IMR-90 (cell line): ENCODE data around the gene FNDC3B. TPM values are rescaled to one million over a fixed set of nuclear protein-coding genes. Genes with fewer than 3 reads are reported as not detected.

Experiments used
- ATAC-seq: fragments of 200-7000 bp; cut with Tn5 transposase; 2 replicates; pipeline ENCODE4 v1.9.1; 2020; ENCODE audit warnings: low read depth, mild to moderate bottlenecking, moderate library complexity
- BruUV-seq: library from RNA; stranded (reverse); fragments of 400-500 nt; replicated peaks from 2 replicates; lab custom pipeline; 2021; lab: Mats Ljungman, UMichigan
- CTCF ChIA-PET: fragments of 300-600 bp; formaldehyde crosslinking; extraction: SDS; loops from one replicate; lab custom pipeline; 2021; ENCODE audit warnings: antibody characterized with exemption; lab: Yijun Ruan, JAX
- POLR2A ChIA-PET: fragments of 300-600 bp; sonication (Branson Sonifier 250); formaldehyde crosslinking; loops from one replicate; lab custom pipeline; 2022; ENCODE audit warnings: antibody characterized with exemption; ENCODE audit not compliant: unreplicated experiment; lab: Charles Lee
- DNase-seq: peaks from one replicate; pipeline ENCODE4 v3.0.0; 2013
- H2AFZ ChIP-seq: replicated peaks from 2 replicates; pipeline ENCODE3; 2013; ENCODE audit warnings: low read length, mild to moderate bottlenecking; ENCODE audit not compliant: poor library complexity
- H2AK5ac ChIP-seq: 2 replicates; pipeline ENCODE4 v1.6.1; 2013; ENCODE audit warnings: low read depth, low read length, inconsistent platforms
- H2AK9ac ChIP-seq: replicated peaks from 2 replicates; pipeline ENCODE3; 2013; ENCODE audit warnings: mild to moderate bottlenecking, low read depth, low read length, moderate library complexity; ENCODE audit not compliant: poor library complexity
- H2BK120ac ChIP-seq: 2 replicates; pipeline ENCODE4 v1.6.1; 2013; ENCODE audit warnings: low read depth, low read length, inconsistent platforms
- H2BK15ac ChIP-seq: 3 replicates; pipeline ENCODE4 v1.6.1; 2013; ENCODE audit warnings: low read depth, low read length, inconsistent platforms
- H2BK20ac ChIP-seq: 2 replicates; pipeline ENCODE4 v1.6.1; 2013; ENCODE audit warnings: low read depth, mild to moderate bottlenecking, inconsistent platforms, low read length, moderate library complexity
- H2BK5ac ChIP-seq: 2 replicates; pipeline ENCODE4 v1.6.1; 2013; ENCODE audit warnings: mild to moderate bottlenecking, low read depth, low read length, inconsistent platforms; ENCODE audit not compliant: poor library complexity, severe bottlenecking
- H3K14ac ChIP-seq: replicated peaks from 2 replicates; pipeline ENCODE4 v1.6.1; 2013; ENCODE audit warnings: low read depth, low read length, inconsistent platforms
- H3K18ac ChIP-seq: 2 replicates; pipeline ENCODE4 v1.6.1; 2013; ENCODE audit warnings: low read depth, low read length, control low read depth
- H3K23ac ChIP-seq: 2 replicates; pipeline ENCODE4 v1.6.1; 2013; ENCODE audit warnings: low read depth, low read length, inconsistent platforms
- H3K27ac ChIP-seq: 2 replicates; pipeline ENCODE4 v1.5.1; 2013; ENCODE audit warnings: mild to moderate bottlenecking, control low read depth, low read length; ENCODE audit not compliant: insufficient read depth
- H3K27me3 ChIP-seq: 2 replicates; pipeline ENCODE4 v1.6.1; 2013; ENCODE audit warnings: low read length; ENCODE audit not compliant: control insufficient read depth, insufficient read depth
- H3K36me3 ChIP-seq: 2 replicates; pipeline ENCODE4 v1.6.1; 2013; ENCODE audit warnings: low read length, mixed read lengths; ENCODE audit not compliant: control insufficient read depth, insufficient read depth
- H3K4ac ChIP-seq: 2 replicates; pipeline ENCODE4 v1.6.1; 2013; ENCODE audit warnings: low read depth, low read length, inconsistent platforms
- H3K4me1 ChIP-seq: 2 replicates; pipeline ENCODE4 v1.6.1; 2013; ENCODE audit warnings: low read length, mixed read lengths; ENCODE audit not compliant: control insufficient read depth, insufficient read depth
- H3K4me2 ChIP-seq: 2 replicates; pipeline ENCODE4 v1.6.1; 2013; ENCODE audit warnings: low read depth, mild to moderate bottlenecking, control low read depth, low read length, moderate library complexity
- H3K4me3 ChIP-seq: 2 replicates; pipeline ENCODE4 v1.5.1; 2013; ENCODE audit warnings: low read depth, mild to moderate bottlenecking, control low read depth, low read length, moderate library complexity; ENCODE audit not compliant: insufficient read depth
- H3K56ac ChIP-seq: 2 replicates; pipeline ENCODE4 v1.6.1; 2013; ENCODE audit warnings: low read length, inconsistent platforms; ENCODE audit not compliant: insufficient read depth; ENCODE audit errors: extremely low read depth
- H3K79me1 ChIP-seq, 2 experiments: 2 replicates each; pipeline ENCODE4 v1.6.1; 2013; ENCODE audit warnings: low read length in 2 of 2, inconsistent platforms in 1 of 2, low read depth in 1 of 2
- H3K9ac ChIP-seq: 2 replicates; pipeline ENCODE4 v1.6.1; 2013; ENCODE audit warnings: low read depth, low read length, control low read depth
- H3K9me1 ChIP-seq: 2 replicates; pipeline ENCODE4 v1.6.1; 2013; ENCODE audit warnings: low read length, inconsistent platforms; ENCODE audit not compliant: insufficient read depth
- H3K9me3 ChIP-seq: 2 replicates; pipeline ENCODE4 v1.6.1; 2013; ENCODE audit warnings: low read length; ENCODE audit not compliant: control insufficient read depth, insufficient read depth
- H4K20me1 ChIP-seq: 2 replicates; pipeline ENCODE4 v1.6.1; 2013; ENCODE audit warnings: low read length, inconsistent platforms; ENCODE audit not compliant: insufficient read depth
- H4K5ac ChIP-seq: 2 replicates; pipeline ENCODE4 v1.6.1; 2013; ENCODE audit warnings: mild to moderate bottlenecking, low read depth, low read length, control low read depth
- H4K8ac ChIP-seq, 2 experiments: 2 replicates each; pipeline ENCODE4 v1.6.1; 2013; ENCODE audit warnings: low read depth in 2 of 2, low read length in 2 of 2, control low read depth in 1 of 2, inconsistent platforms in 1 of 2
- H4K91ac ChIP-seq: 2 replicates; pipeline ENCODE4 v1.6.1; 2013; ENCODE audit warnings: low read depth, low read length, inconsistent platforms; ENCODE audit not compliant: insufficient read depth
- CEBPB ChIP-seq: IDR thresholded peaks from 2 replicates; pipeline ENCODE4 v1.6.1; 2012; ENCODE audit warnings: low read depth, low read length, improper control_type of control experiment
- ELK1 ChIP-seq: fragments of 150-350 bp; IDR thresholded peaks from 2 replicates; pipeline ENCODE4 v1.6.1; 2016; ENCODE audit warnings: low read depth, mild to moderate bottlenecking, low read length, moderate library complexity, borderline replicate concordance
- MAFK ChIP-seq: IDR thresholded peaks from 2 replicates; pipeline ENCODE4 v1.6.1; 2012; ENCODE audit warnings: low read depth, low read length, improper control_type of control experiment
- RAD21 ChIP-seq: IDR thresholded peaks from 2 replicates; pipeline ENCODE4 v1.6.1; 2012; ENCODE audit warnings: low read length, improper control_type of control experiment
- RFX5 ChIP-seq: IDR thresholded peaks from 2 replicates; pipeline ENCODE4 v1.8.0; 2012; ENCODE audit warnings: low read depth, mild to moderate bottlenecking, low read length, moderate library complexity
- WGBS, 2 experiments: methylation state at CpG; one replicate each; pipeline versions ENCODE4 v1.1.5 to v1.1.7; 2013; ENCODE audit warnings: missing lambda C conversion rate in 2 of 2; ENCODE audit not compliant: insufficient read length in 1 of 2; ENCODE audit errors: extremely low coverage in 2 of 2; 5-methylcytosine and 5-hydroxymethylcytosine counted together
- dilution Hi-C: fragments of 300-500 bp; cut with HindIII; formaldehyde crosslinking; loops from one replicate; pipeline ENCODE4 v1.14.3; 2018; ENCODE audit warnings: low sequenced_read_pairs; ENCODE audit not compliant: unreplicated experiment
- in situ Hi-C: fragments of 300-500 bp; cut with MboI; formaldehyde crosslinking; loops from 3 replicates; pipeline ENCODE4 v1.14.3; 2019; ENCODE audit warnings: low sequenced_read_pairs, inconsistent platforms, mixed read lengths
- intact Hi-C: fragments of 100-400 bp; cut with micrococcal nuclease; formaldehyde crosslinking; loops from 2 replicates; pipeline ENCODE4 v1.10.0; 2022
- polyA plus RNA-seq, 3 experiments: library from polyadenylated mRNA; depleted of rRNA; stranded (reverse); fragments of >200 nt; gene quantifications; 2 replicates each; pipeline ENCODE4 v1.2.3, GENCODE V29; 2012; ENCODE audit warnings: low replicate concordance in 1 of 3
- total RNA-seq: library from RNA; depleted of rRNA; stranded (reverse); fragments of >200 nt; gene quantifications from 2 replicates; pipeline ENCODE4 v1.2.3, GENCODE V29; 2012

FNDC3B gene
- total and polyA plus RNA-seq, 2 of the 4 experiments (the other 2 are of a cell fraction): 23.9 to 150 TPM

DNA sequence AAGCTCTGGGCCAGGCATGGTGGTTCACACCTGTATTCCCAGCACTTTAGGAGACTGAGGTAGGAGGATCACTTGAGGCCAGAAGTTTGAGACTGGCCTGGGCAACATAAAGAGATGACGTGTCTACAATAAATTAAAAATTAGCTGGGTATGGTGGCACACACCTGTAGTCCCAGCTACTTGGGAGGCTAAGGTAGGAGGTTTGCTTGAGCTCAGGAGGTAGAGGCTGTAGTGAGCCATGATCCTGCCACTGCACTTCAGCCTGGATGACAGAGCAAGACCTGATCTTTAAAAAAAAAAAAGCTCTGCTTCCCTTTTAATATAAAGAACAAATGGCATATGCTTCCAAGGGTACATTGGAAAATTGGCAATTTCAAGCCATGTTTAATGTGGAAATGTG is 46.7 kb downstream of the FNDC3B start:
- TF ChIP-seq ELK1: no peak
- TF ChIP-seq CEBPB: no peak
- TF ChIP-seq RFX5: no peak
- no peak for TF ChIP-seq RAD21
- no peak for TF ChIP-seq MAFK
- Histone ChIP-seq H3K4me2 (no peak overlapping the region), H3K4me3 (no peak overlapping the region), H3K27ac (no peak overlapping the region), H2AK5ac (no peak overlapping the region), H2BK5ac (no peak overlapping the region), H3K36me3 (peaks cover 9% of the 10 kb centered on the region), H3K4ac (no peak overlapping the region), H3K79me1 (peaks cover 20 to 76% of the 10 kb centered on the region in 2 experiments), H4K5ac (no peak overlapping the region), H3K9me1 (peaks cover 17% of the 10 kb centered on the region), H4K8ac (no peak overlapping the region), H3K9me3 (no peaks in the 10 kb centered on the region), H4K20me1 (peaks cover 82% of the 10 kb centered on the region), H3K23ac (no peak overlapping the region), H3K14ac (no peak overlapping the region), H2AFZ (no peak overlapping the region), H2BK20ac (no peak overlapping the region), H3K9ac (no peak overlapping the region), H2BK120ac (no peak overlapping the region), H4K91ac (no peak overlapping the region), H3K18ac (no peak overlapping the region), H3K56ac (no peak overlapping the region), H2AK9ac (no peak overlapping the region), H3K4me1 (peaks cover 8% of the 10 kb centered on the region), H3K27me3 (no peaks in the 10 kb centered on the region), H2BK15ac (no peak overlapping the region)
- WGBS, 2 experiments: no CpG with 5 or more reads among the region's 1 CpG
- POLR2A ChIA-PET: no interaction called here
- in situ Hi-C loops (no loop called here), intact Hi-C loops (no loop called here), dilution Hi-C loops (no loop called here)
- CTCF ChIA-PET: interaction anchor here (0.6 kb wide), 1 partner anchor 10 kb away, joined by 3 read pairs; no protein-coding TSS in a partner anchor
- no peak for DNase-seq
- BruUV-seq: no TSS peak
- ATAC-seq: no peak
